ENCODE measurements around the gene KBTBD2.

GRCh38 chr7:32869716-32870115 is 21.8 kb downstream of the KBTBD2 start:
- TF ChIP-seq, protein P1, sequence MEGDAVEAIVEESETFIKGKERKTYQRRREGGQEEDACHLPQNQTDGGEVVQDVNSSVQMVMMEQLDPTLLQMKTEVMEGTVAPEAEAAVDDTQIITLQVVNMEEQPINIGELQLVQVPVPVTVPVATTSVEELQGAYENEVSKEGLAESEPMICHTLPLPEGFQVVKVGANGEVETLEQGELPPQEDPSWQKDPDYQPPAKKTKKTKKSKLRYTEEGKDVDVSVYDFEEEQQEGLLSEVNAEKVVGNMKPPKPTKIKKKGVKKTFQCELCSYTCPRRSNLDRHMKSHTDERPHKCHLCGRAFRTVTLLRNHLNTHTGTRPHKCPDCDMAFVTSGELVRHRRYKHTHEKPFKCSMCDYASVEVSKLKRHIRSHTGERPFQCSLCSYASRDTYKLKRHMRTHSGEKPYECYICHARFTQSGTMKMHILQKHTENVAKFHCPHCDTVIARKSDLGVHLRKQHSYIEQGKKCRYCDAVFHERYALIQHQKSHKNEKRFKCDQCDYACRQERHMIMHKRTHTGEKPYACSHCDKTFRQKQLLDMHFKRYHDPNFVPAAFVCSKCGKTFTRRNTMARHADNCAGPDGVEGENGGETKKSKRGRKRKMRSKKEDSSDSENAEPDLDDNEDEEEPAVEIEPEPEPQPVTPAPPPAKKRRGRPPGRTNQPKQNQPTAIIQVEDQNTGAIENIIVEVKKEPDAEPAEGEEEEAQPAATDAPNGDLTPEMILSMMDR (IDR thresholded peaks at IDR 0.05): no peak
- no peak for TF ChIP-seq POLR2A (IDR thresholded peaks at IDR 0.05)
